ENCODE data around the gene TRIM66. TPM values are rescaled to one million over a fixed set of nuclear protein-coding genes. Genes with fewer than 3 reads are reported as not detected.

The TRIM66 gene
- total and polyA plus RNA-seq, 2 of the 8 experiments (the other 6 are each of a cell fraction or from before 2014, with no cell fraction given) = 3.1 to 3.5 TPM

GRCh38 chr11:8646873-8647272 is 35.6 kb downstream of the TRIM66 start:
- Histone ChIP-seq H3K9ac (replicated peaks in 1 of 4; ENCODE audit: extremely low read depth in 1 of 4, low read depth in 3 of 4, low read length in 3 of 4) (no peak overlapping the region), H2AK5ac (ENCODE audit: low read depth, low read length) (no peak overlapping the region), H3K4me3 (ENCODE audit: extremely low read depth in 1 of 4, insufficient read depth in 2 of 4, low read depth in 3 of 4, low read length in 4 of 4) (no peak overlapping the region), H3K27ac (ENCODE audit: low read depth, low read length) (no peak overlapping the region), H2AFZ (ENCODE audit: low read length) (no peak overlapping the region), H3K79me1 (ENCODE audit: low read depth, low read length) (no peaks in the 10 kb centered on the region), H4K5ac (ENCODE audit: insufficient read length, low read depth, low read length) (no peak overlapping the region), H3K79me2 (ENCODE audit: control insufficient read depth in 1 of 2, insufficient read depth in 2 of 2, low read length in 2 of 2) (no peaks in the 10 kb centered on the region), H2BK120ac (replicated peaks; ENCODE audit: low read depth, low read length) (no peak overlapping the region), H4K8ac (ENCODE audit: extremely low read depth, insufficient read depth, low read length) (no peak overlapping the region), H3K56ac (replicated peaks; ENCODE audit: insufficient read length, low read depth, low read length) (no peak overlapping the region), H2BK15ac (ENCODE audit: low read length) (no peak overlapping the region), H2BK5ac (ENCODE audit: low read depth, low read length) (no peak overlapping the region), H3K9me3 (ENCODE audit: insufficient read depth in 2 of 2, low read depth in 1 of 2, low read length in 1 of 2) (no peaks in the 10 kb centered on the region), H3K4ac (replicated peaks; ENCODE audit: insufficient read length, low read depth, low read length) (no peak overlapping the region), H3K36me3 (ENCODE audit: control insufficient read depth in 2 of 4, insufficient read depth in 4 of 4, low read length in 3 of 4) (peaks cover 0 to 3% (median 1%) of the 10 kb centered on the region in 4 experiments; a peak in 1 of 8 replicates), H3K18ac (ENCODE audit: extremely low read depth, low read length) (no peak overlapping the region), H4K91ac (replicated peaks; ENCODE audit: insufficient read length, low read length) (no peak overlapping the region), H2BK20ac (ENCODE audit: low read length) (no peak overlapping the region), H3K14ac (ENCODE audit: insufficient read length) (no peak overlapping the region), H2BK12ac (ENCODE audit: low read depth, low read length) (no peak overlapping the region), H3K4me1 (replicated peaks in 1 of 4; ENCODE audit: control insufficient read depth in 3 of 4, insufficient read depth in 4 of 4, low read length in 3 of 4) (no peaks in the 10 kb centered on the region), H3K4me2 (ENCODE audit: insufficient read depth in 1 of 2, low read depth in 2 of 2, low read length in 2 of 2) (no peak overlapping the region), H3K27me3 (replicated peaks in 1 of 4; ENCODE audit: control insufficient read depth in 3 of 4, extremely low read depth in 1 of 4, insufficient read depth in 3 of 4, low read length in 3 of 4) (no peaks in the 10 kb centered on the region), H3K23ac (ENCODE audit: insufficient read length) (no peak overlapping the region), H3K23me2 (ENCODE audit: low read depth, low read length) (no peaks in the 10 kb centered on the region), H4K20me1 (replicated peaks in 1 of 2; ENCODE audit: control insufficient read depth in 1 of 2, insufficient read depth in 2 of 2, low read length in 2 of 2) (no peaks in the 10 kb centered on the region)
- DNase-seq (ENCODE audit: low read depth in 1 of 2, low spot score in 2 of 2) (no peak), FAIRE-seq (no peak)
- ChIA-PET CTCF (ENCODE audit: partially characterized antibody) (interaction anchor here (0.7 to 2.1 kb wide), 5 partner anchors 9 to 37 kb away, joined by 4 to 9 read pairs (median 5); no protein-coding TSS in a partner anchor), POLR2A (ENCODE audit: partially characterized antibody) (interaction anchor here (1.0 to 4.3 kb wide), 2 partner anchors 12 to 36 kb away, joined by 3 to 25 read pairs; partner anchors contain the start of genes RPL27A and TRIM66)
- WGBS, 2 experiments (ENCODE audit: extremely low coverage in 1 of 2, insufficient coverage in 1 of 2, insufficient read length in 1 of 2, insufficient replicate concordance in 2 of 2, low coverage in 1 of 2, low lambda C conversion rate in 2 of 2, missing lambda C conversion rate in 1 of 2) = 86% methylated on average over 4 of the region's 4 CpGs; no CpG with 5 or more reads in 1 of the 2 experiments
- TF ChIP-seq ATF2 (IDR thresholded peaks at IDR 0.05; ENCODE audit: low read length) = no peak
- TF ChIP-seq SP4 (IDR thresholded peaks at IDR 0.05; ENCODE audit: low read length) = no peak
- TF ChIP-seq BRCA1 (IDR thresholded peaks at IDR 0.05; ENCODE audit: low read depth, low read length) = no peak
- TF ChIP-seq BCL11A (IDR thresholded peaks at IDR 0.05; ENCODE audit: low read depth in 2 of 2, low read length in 2 of 2) = no peak
- no peak for TF ChIP-seq KDM5A (IDR thresholded peaks at IDR 0.05; ENCODE audit: low read length)
- no peak for TF ChIP-seq HDAC2 (IDR thresholded peaks at IDR 0.05; ENCODE audit: borderline replicate concordance in 1 of 2, low read depth in 2 of 2, low read length in 2 of 2)
- TF ChIP-seq POLR2AphosphoS5 (IDR thresholded peaks at IDR 0.05; ENCODE audit: low read depth, low read length) = no peak
- no peak for TF ChIP-seq RAD21 (IDR thresholded peaks at IDR 0.05 in 1 of 2, conservative IDR thresholded peaks at IDR 0.05 in 1 of 2; ENCODE audit: low read depth in 2 of 2, low read length in 2 of 2)
- no peak for TF ChIP-seq ZNF274 (IDR thresholded peaks at IDR 0.05; ENCODE audit: borderline replicate concordance, extremely low read depth, low read length)
- TF ChIP-seq SRF (IDR thresholded peaks at IDR 0.05; ENCODE audit: low read depth, low read length) = no peak
- no peak for TF ChIP-seq NRF1 (IDR thresholded peaks at IDR 0.05; ENCODE audit: low read depth, low read length)
- TF ChIP-seq NANOG (IDR thresholded peaks at IDR 0.05; ENCODE audit: insufficient read depth, low read depth, low read length, poor library complexity, severe bottlenecking) = no peak
